Dermis microvascular lymphatic vessel endothelial cell (primary cell): ENCODE results near the gene NIPA2. TPM values are rescaled to one million over a fixed set of nuclear protein-coding genes. Genes with fewer than 3 reads are reported as not detected.
A peak's percentile ranks its signal among the peaks of the same experiment; 100 is the strongest.

Experiments used
- DNase-seq, 2 donors: peaks; one replicate each; pipeline versions ENCODE4 v3.0.0 to v3.0.0-alpha.2; 2010; ENCODE audit warnings: low read depth in 2 of 2
- total RNA-seq: library from RNA; depleted of rRNA; stranded (reverse); fragments of >200 nt; gene quantifications from 2 replicates; pipeline ENCODE4 v1.2.1, GENCODE V29; 2014

Gene NIPA2
- total RNA-seq, 1 donor from 2014 or later = 55.8 TPM

- DNase-seq = peak in 1 of 2 donors; percentile 33
Measured at GRCh38 chr15:22839046-22839695, 705 bp downstream of the NIPA2 start.

- no peak for DNase-seq
Measured at GRCh38 chr15:22844421-22845288, 6.2 kb downstream of the NIPA2 start.

- no peak for DNase-seq
Measured at GRCh38 chr15:22845289-22845900, 6.9 kb downstream of the NIPA2 start.

GRCh38 chr15:22846073-22846472, 7.6 kb downstream of the NIPA2 start:
- DNase-seq = no peak

GRCh38 chr15:22850055-22850454, 11.6 kb downstream of the NIPA2 start:
- peak in 1 of 2 donors; percentile 36 for DNase-seq

- DNase-seq = no peak
Measured at GRCh38 chr15:22851513-22851912, 13.0 kb downstream of the NIPA2 start.

- DNase-seq = no peak
Measured at GRCh38 chr15:22855791-22856190, 17.3 kb downstream of the NIPA2 start.

GRCh38 chr15:22856659-22857058, 18.2 kb downstream of the NIPA2 start:
- no peak for DNase-seq

GRCh38 chr15:22861161-22861560, 22.7 kb downstream of the NIPA2 start:
- DNase-seq = no peak

GRCh38 chr15:22863356-22863755, 24.9 kb downstream of the NIPA2 start:
- DNase-seq = no peak

- DNase-seq = no peak
Measured at GRCh38 chr15:22866079-22866478, 27.6 kb downstream of the NIPA2 start.

GRCh38 chr15:22867886-22868285, 29.4 kb downstream of the NIPA2 start:
- no peak for DNase-seq

- DNase-seq = no peak
Measured at GRCh38 chr15:22868495-22868894, 30.0 kb downstream of the NIPA2 start.

GRCh38 chr15:22868928-22869327, 30.5 kb downstream of the NIPA2 start:
- no peak for DNase-seq

GRCh38 chr15:22869856-22870255, 31.4 kb downstream of the NIPA2 start:
- no peak for DNase-seq

- DNase-seq = no peak
Measured at GRCh38 chr15:22870865-22871264, 32.4 kb downstream of the NIPA2 start.

GRCh38 chr15:22871481-22872086, 33.1 kb downstream of the NIPA2 start:
- DNase-seq = no peak

GRCh38 chr15:22872936-22873701, 34.7 kb downstream of the NIPA2 start:
- DNase-seq = no peak

GRCh38 chr15:22873841-22874240, 35.4 kb downstream of the NIPA2 start:
- DNase-seq = no peak

GRCh38 chr15:22874256-22874655, 35.8 kb downstream of the NIPA2 start:
- no peak for DNase-seq

GRCh38 chr15:22874966-22875365, 36.5 kb downstream of the NIPA2 start:
- DNase-seq = no peak
